Right atrium auricular region (tissue), 2 donors: ENCODE measurements around the gene CCL19. TPM values are rescaled to one million over a fixed set of nuclear protein-coding genes. Genes with fewer than 3 reads are reported as not detected.

ENCODE experiments used
- DNase-seq: peaks from one replicate; pipeline ENCODE4 v3.0.0-alpha.2; 2019; ENCODE audit warnings: low spot score
- H3K27ac ChIP-seq, 2 donors: fragments of 200-600 bp; sonication (generic); 1 replicate in 1 of 2; 2 replicates in 1 of 2; pipeline ENCODE4 v1.5.1; 2016 to 2019
- H3K27me3 ChIP-seq, 2 donors: fragments of 200-600 bp; sonication (generic); one replicate each; pipeline versions ENCODE4 v1.5.1 to v1.6.0; 2017 to 2019
- H3K36me3 ChIP-seq: fragments of 200-600 bp; sonication (generic); one replicate; pipeline ENCODE4 v1.5.1; 2016
- H3K4me1 ChIP-seq, 2 donors: fragments of 200-600 bp; sonication (generic); one replicate each; pipeline versions ENCODE4 v1.5.1 to v1.6.0; 2017 to 2019
- H3K4me3 ChIP-seq, 2 donors: fragments of 200-600 bp; sonication (generic); 1 replicate in 1 of 2; 2 replicates in 1 of 2; pipeline ENCODE4 v1.5.1; 2017 to 2019; ENCODE audit warnings: mild to moderate bottlenecking in 1 of 2, moderate library complexity in 1 of 2
- H3K9me3 ChIP-seq, 2 donors: fragments of 200-600 bp; sonication (generic); one replicate each; pipeline ENCODE4 v1.5.1; 2019
- CTCF ChIP-seq, 2 donors: fragments of 200-600 bp; sonication (generic); IDR thresholded peaks; one replicate each; pipeline ENCODE4 v1.5.1; 2019; ENCODE audit warnings: antibody characterized with exemption in 2 of 2
- total RNA-seq, 2 donors: library from RNA; depleted of rRNA; stranded (reverse); fragments of >200 nt; gene quantifications; one replicate each; pipeline ENCODE4 v1.1.0, GENCODE V29; 2016

Gene CCL19
- total RNA-seq, 2 donors from 2014 or later: 0.63 TPM; not detected in 1

DNA sequence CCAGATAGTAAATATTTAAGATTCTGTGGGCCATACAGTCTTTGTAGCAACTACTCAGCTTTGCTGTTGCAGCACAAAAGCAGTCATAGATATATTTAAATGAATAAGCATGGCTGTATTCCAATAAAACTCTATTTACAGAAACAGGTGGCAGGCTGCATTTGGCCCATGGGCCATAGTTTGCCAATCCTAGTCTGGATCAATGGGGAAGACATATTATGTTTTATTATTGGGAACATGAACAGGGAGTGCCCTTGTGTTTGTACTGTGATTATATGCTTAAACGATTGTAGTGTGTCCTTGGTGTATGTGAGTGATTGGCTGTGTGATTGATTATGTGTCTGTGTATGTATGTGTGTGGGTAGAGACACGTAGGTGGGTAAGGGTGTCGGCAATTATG is 16.6 kb downstream of the CCL19 start:
- DNase-seq: no peak
- no peak for TF ChIP-seq CTCF (IDR thresholded peaks at IDR 0.05)
- no peak overlapping the region for H3K27ac ChIP-seq

DNA sequence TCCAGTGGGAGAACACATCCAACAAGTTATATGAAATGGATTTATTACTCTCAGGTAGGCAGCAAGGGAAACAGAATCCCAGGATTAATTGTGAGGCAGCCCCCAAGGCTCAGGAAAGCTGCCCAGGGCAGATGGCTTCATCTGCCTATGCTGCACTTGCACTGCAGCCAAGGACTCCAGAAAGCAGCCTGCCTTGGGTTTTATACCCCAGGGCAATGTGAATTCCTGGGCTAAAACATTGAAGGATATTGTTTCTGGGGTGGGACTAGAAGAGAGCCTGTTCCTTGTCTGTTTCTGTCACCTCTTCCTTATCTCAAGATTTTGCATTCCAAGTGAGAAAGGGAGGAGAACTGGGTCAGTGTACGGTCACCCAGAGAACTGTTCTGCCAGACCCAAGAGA is 19.8 kb downstream of the CCL19 start:
- DNase-seq: no peak

More for the DNA sequence above, 16.6 kb downstream of the CCL19 start:
- H3K36me3 ChIP-seq: no peaks in the 10 kb centered on the region
- no peaks in the 10 kb centered on the region for H3K4me1 ChIP-seq
- H3K4me3 ChIP-seq: no peak overlapping the region
- H3K9me3 ChIP-seq: no peaks in the 10 kb centered on the region
- no peaks in the 10 kb centered on the region for H3K27me3 ChIP-seq

DNA sequence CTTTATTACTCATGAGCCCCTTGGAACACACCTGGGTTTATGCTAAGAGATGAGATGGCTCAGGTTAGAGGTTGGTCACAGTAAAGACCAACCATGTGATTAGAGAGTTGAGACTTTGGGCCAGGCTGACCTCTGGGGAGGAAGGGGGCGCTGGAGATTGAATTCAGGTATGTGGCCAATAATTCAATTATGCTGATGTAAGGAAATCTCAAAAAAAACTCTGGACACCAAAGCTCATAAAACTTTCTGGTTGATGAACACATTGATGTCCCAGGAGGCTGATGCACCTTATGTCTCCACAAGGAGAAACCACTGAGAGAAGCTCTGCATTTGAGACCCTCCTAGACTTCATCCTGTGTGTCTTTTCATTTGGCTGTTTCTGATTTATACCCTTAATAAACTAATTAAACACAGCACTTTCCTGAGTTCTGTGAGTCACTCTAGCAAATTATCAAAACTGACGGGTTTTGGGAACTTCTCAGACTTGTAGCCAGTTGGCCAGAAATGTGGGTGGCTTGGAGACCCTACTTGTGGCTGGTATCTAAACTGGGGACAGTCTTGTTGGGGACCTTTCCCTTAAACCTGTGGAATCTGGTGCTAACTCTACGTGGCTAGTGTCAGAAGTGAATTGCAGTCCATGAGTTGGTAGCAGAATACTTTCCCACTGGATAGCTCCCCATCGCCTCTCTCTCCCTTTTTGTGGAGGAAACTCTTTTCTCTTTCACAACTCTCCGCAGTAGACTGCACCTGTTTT is 21.1 kb downstream of the CCL19 start:
- Histone ChIP-seq H3K4me3 (no peak overlapping the region), H3K36me3 (no peaks in the 10 kb centered on the region), H3K9me3 (no peaks in the 10 kb centered on the region), H3K27me3 (no peaks in the 10 kb centered on the region), H3K4me1 (peaks cover 0 to 9% of the 10 kb centered on the region in 2 donors), H3K27ac (no peak overlapping the region)
- no peak for DNase-seq
- TF ChIP-seq CTCF (IDR thresholded peaks at IDR 0.05): no peak

More for the DNA sequence above, 19.8 kb downstream of the CCL19 start:
- Histone ChIP-seq H3K27me3 (no peaks in the 10 kb centered on the region), H3K9me3 (no peaks in the 10 kb centered on the region), H3K27ac (no peak overlapping the region), H3K36me3 (no peaks in the 10 kb centered on the region), H3K4me1 (peaks cover 0 to 7% of the 10 kb centered on the region in 2 donors), H3K4me3 (no peak overlapping the region)
- TF ChIP-seq CTCF (IDR thresholded peaks at IDR 0.05): no peak

DNA sequence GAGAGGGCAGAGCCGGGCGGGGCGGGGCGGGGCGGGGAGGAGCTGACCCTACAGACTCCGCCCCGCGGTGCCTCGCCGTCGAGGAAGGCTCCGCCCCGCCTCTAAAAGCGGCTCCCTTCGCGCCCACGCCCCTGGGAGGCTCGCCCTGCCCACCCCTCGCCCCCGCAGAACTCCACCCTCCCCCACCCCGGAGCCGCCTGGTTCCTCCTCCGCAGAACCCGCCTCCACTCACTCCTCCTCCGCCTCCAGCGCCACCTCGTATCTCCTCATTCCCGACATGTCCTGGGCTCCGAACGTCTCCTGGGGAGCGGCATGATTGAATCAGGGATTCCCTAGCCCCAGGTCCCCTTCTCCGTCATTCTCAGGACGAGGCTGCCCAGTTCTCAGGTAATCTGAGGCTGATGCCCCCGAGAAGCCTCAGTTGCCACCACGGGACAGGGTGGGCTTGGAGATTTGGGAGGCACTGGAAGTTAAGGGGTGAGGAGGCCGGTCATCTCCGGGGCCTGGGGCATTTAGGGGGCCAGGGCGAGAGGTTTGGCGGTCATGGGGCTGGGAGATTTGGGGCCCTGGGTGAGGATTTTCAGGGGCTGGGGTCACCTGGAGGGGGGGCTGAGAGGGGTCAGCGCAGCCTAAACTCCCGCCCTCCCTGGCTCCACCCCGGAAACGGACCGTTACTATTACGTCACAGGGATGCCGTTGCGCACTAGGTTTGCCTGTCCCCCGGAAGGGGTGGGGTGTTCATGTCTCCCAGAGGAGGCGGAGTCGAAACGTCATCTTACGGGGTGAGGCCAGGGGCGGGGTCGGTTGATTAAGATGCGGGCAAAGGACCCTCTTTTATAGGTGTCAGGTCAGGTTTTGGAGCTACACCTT is 25.5 kb downstream of the CCL19 start:
- no peaks in the 10 kb centered on the region for H3K9me3 ChIP-seq
- no peak for TF ChIP-seq CTCF (IDR thresholded peaks at IDR 0.05)
- peak; percentile 98 for DNase-seq

DNA sequence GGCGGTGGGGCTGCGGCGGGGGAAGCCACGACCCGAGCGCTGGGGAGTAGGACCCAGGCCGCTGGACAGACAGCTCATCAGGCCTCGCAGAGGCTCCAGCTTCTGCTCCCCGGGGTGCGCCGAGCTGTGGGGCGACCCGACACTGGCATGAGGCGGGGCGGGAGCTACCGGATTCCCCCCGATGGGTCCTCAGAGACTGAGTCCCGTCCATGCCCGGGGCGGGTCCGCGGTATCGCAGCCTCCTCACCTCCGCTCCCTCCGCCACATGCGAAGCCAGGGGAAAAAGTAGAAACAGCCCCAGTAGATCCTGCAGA is 26.1 kb downstream of the CCL19 start:
- Histone ChIP-seq H3K27me3 (no peaks in the 10 kb centered on the region), H3K9me3 (no peaks in the 10 kb centered on the region), H3K27ac (peak overlapping the region; percentile 99 to 100), H3K4me1 (peaks cover 0 to 20% of the 10 kb centered on the region in 2 donors), H3K4me3 (peak overlapping the region; percentile 77 to 78), H3K36me3 (peaks cover 6% of the 10 kb centered on the region)
- DNase-seq: no peak
- peak in 1 of 2 donors; percentile 28 for TF ChIP-seq CTCF (IDR thresholded peaks at IDR 0.05)

More for the DNA sequence above, 25.5 kb downstream of the CCL19 start:
- Histone ChIP-seq H3K27me3 (no peaks in the 10 kb centered on the region), H3K27ac (peak overlapping the region; percentile 99 to 100), H3K4me1 (peaks cover 0 to 20% of the 10 kb centered on the region in 2 donors), H3K36me3 (no peaks in the 10 kb centered on the region), H3K4me3 (peak overlapping the region; percentile 77 to 78)
